Mammary epithelial cell (primary cell): Measurements from ENCODE around the gene TBRG4.

Experiments
- EZH2 ChIP-seq: IDR thresholded peaks from 2 replicates; pipeline ENCODE4 v1.6.1; 2012; ENCODE audit warnings: low read length, inconsistent platforms, borderline replicate concordance
- TF ChIP-seq, protein P1 (sequence below), 2 donors: IDR thresholded peaks in 1 of 2; conservative IDR thresholded peaks in 1 of 2; 2 replicates each; pipeline ENCODE4 v1.5.1; 2011 to 2012; ENCODE audit warnings: inconsistent platforms in 2 of 2, low read length in 2 of 2, mild to moderate bottlenecking in 2 of 2, control low read depth in 1 of 2, low read depth in 1 of 2; ENCODE audit not compliant: insufficient read depth in 1 of 2; ENCODE audit errors: extremely low read depth in 1 of 2

DNA sequence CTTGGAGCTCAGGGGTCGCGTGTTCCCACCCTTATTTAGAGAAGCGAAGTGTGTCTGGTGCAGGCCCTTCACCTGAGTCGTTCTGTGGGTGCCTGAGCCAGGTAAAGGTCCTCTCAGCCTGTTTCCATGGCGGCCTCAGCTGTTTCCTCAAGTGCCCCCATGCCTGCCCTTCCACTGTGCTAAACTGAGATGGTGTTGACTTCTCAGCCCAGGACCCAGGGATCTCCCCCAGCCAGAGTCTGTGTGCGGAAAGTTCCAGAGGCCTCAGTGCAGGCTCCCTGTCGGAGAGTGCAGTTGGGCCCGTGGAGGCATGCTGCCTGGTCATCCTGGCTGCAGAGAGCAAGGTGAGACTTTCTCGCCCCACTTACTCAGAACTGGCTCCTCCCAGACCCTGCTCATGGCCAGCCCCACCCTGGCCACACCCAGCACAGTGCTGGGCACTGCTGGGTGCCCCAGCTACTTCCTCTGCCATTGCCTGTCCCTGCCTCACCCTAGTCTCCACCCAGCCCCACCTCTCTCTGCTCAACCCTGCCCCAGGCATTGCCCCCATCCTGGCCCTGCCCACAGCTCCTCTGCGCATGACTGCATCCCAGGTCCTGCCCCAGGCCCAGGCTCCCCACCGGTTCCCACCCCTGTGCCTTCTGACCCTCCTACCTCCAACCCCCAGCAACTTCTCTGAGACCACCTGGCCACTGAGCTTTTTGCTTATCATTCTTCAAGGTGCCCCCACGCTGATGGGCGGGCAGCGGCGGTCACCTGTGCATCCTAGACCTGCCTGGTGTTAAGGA lies 43.1 kb downstream of the TBRG4 start:
- TF ChIP-seq, protein P1, sequence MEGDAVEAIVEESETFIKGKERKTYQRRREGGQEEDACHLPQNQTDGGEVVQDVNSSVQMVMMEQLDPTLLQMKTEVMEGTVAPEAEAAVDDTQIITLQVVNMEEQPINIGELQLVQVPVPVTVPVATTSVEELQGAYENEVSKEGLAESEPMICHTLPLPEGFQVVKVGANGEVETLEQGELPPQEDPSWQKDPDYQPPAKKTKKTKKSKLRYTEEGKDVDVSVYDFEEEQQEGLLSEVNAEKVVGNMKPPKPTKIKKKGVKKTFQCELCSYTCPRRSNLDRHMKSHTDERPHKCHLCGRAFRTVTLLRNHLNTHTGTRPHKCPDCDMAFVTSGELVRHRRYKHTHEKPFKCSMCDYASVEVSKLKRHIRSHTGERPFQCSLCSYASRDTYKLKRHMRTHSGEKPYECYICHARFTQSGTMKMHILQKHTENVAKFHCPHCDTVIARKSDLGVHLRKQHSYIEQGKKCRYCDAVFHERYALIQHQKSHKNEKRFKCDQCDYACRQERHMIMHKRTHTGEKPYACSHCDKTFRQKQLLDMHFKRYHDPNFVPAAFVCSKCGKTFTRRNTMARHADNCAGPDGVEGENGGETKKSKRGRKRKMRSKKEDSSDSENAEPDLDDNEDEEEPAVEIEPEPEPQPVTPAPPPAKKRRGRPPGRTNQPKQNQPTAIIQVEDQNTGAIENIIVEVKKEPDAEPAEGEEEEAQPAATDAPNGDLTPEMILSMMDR (conservative IDR thresholded peaks at IDR 0.05 in 1 of 2, IDR thresholded peaks at IDR 0.05 in 1 of 2; ENCODE audit: extremely low read depth in 1 of 2, insufficient read depth in 1 of 2, low read depth in 1 of 2, low read length in 2 of 2): no peak
- TF ChIP-seq EZH2: no peak
